Hepatocyte (in vitro differentiated cells): Measurements from ENCODE around the gene KRT6A.

Experiments used
- CTCF ChIP-seq: fragments of 200-600 bp; sonication (generic); IDR thresholded peaks from 2 replicates; pipeline ENCODE4 v1.5.1; 2016; ENCODE audit warnings: antibody characterized with exemption, mild to moderate bottlenecking; ENCODE audit not compliant: poor library complexity
- EZH2 ChIP-seq: fragments of 200-600 bp; sonication (generic); IDR thresholded peaks from 2 replicates; pipeline ENCODE4 v1.6.1; 2016; ENCODE audit warnings: antibody characterized with exemption, mild to moderate bottlenecking, borderline replicate concordance
- EZH2phosphoT487 ChIP-seq: fragments of 200-600 bp; sonication (generic); IDR thresholded peaks from one replicate; pipeline ENCODE4 v1.6.1; 2018; ENCODE audit warnings: antibody characterized with exemption, mild to moderate bottlenecking, low read depth, moderate library complexity; ENCODE audit not compliant: unreplicated experiment, severe bottlenecking

GRCh38 chr12:52487211-52487610, 5.8 kb downstream of the KRT6A start:
- TF ChIP-seq CTCF (no peak), EZH2 (no peak), EZH2phosphoT487 (no peak)
